ENCODE data around the gene ZNF549.
A peak's percentile ranks its signal among the peaks of the same experiment; 100 is the strongest.
"Not testable (repeated sequence)": the region's sequence is repeated elsewhere in the genome, so short reads cannot be mapped to it uniquely, and the experiment has no call there.

Gene ZNF549

GRCh38 chr19:57527136-57527881 lies at the start of gene ZNF549:
Gene ZNF549 (plus strand): TSS chr19:57527356. CDS start chr19:57527574, 218 bp downstream.
- peak; percentile 87 for DNase-seq

- peak; percentile 98 for DNase-seq
These were observed 39.5 kb upstream of the ZNF549 start, which contains the start of gene ZNF419 for GRCh38 chr19:57487477-57488298. Gene ZNF419 (plus strand): TSS chr19:57487750. CDS start chr19:57487951, 201 bp downstream.

- not testable (repeated sequence) for DNase-seq
These were observed 38.9 kb upstream of the ZNF549 start for GRCh38 chr19:57488299-57488644.

- not testable (repeated sequence) for DNase-seq
These were observed 27.9 kb upstream of the ZNF549 start for GRCh38 chr19:57499332-57499679.

GRCh38 chr19:57499680-57500395 lies 27.3 kb upstream of the ZNF549 start, which contains the start of gene ZNF773:
Gene ZNF773 (plus strand): TSS chr19:57499938. CDS start chr19:57500081, 143 bp downstream.
- DNase-seq, result peak; percentile 98

GRCh38 chr19:57500400-57500799 lies 26.8 kb upstream of the ZNF549 start:
- not testable (repeated sequence) for DNase-seq

- DNase-seq, result no peak
These were observed 21.0 kb upstream of the ZNF549 start for GRCh38 chr19:57506163-57506562.

- DNase-seq, result no peak
These were observed 15.7 kb upstream of the ZNF549 start for GRCh38 chr19:57511484-57511883.

- no peak for DNase-seq
These were observed 14.3 kb upstream of the ZNF549 start for GRCh38 chr19:57512845-57513244.

- no peak for DNase-seq
These were observed 11.9 kb upstream of the ZNF549 start for GRCh38 chr19:57515255-57515654.

GRCh38 chr19:57518021-57518420 lies 9.1 kb upstream of the ZNF549 start:
- not testable (repeated sequence) for DNase-seq

- no peak for DNase-seq
These were observed 10.9 kb downstream of the ZNF549 start for GRCh38 chr19:57537953-57538547.

GRCh38 chr19:57546513-57546912 lies 19.4 kb downstream of the ZNF549 start:
- DNase-seq, result no peak

GRCh38 chr19:57552432-57552831 lies 25.3 kb downstream of the ZNF549 start:
- no peak for DNase-seq

- DNase-seq, result no peak
These were observed 30.5 kb downstream of the ZNF549 start for GRCh38 chr19:57557659-57558058.

GRCh38 chr19:57558525-57558924 lies 31.4 kb downstream of the ZNF549 start:
- no peak for DNase-seq

GRCh38 chr19:57559008-57559403 lies 31.9 kb downstream of the ZNF549 start:
- peak; percentile 21 for DNase-seq

GRCh38 chr19:57559404-57560025 lies 32.4 kb downstream of the ZNF549 start, which contains the start of gene ZNF550:
Gene ZNF550 (minus strand): TSS chr19:57559863. CDS start chr19:57559682, 181 bp downstream.
- peak; percentile 93 for DNase-seq

- no peak for DNase-seq
These were observed 32.9 kb downstream of the ZNF549 start for GRCh38 chr19:57560049-57560491.

- no peak for DNase-seq
These were observed 36.4 kb downstream of the ZNF549 start for GRCh38 chr19:57563547-57563946.

- DNase-seq, result no peak
These were observed 39.5 kb downstream of the ZNF549 start for GRCh38 chr19:57566396-57567265.

Measured in CD4-positive, alpha-beta T cell treated with Interleukin-17A for 4 hours (primary cell).